CD1c-positive myeloid dendritic cell (primary cell): ENCODE measurements around the gene IPPK.

ENCODE experiments used
- DNase-seq: peaks from one replicate; pipeline ENCODE4 v3.0.0-alpha.2; 2016; ENCODE audit errors: extremely low spot score

IPPK gene

GRCh38 chr9:92669890-92670708 is at the start of gene IPPK:
IPPK (minus strand) TSS chr9:92670131; CDS start chr9:92669988, 143 bp downstream.
- DNase-seq: peak; percentile 99

- DNase-seq: no peak
Observed at GRCh38 chr9:92719028-92719647, 49.2 kb upstream of the IPPK start.

- no peak for DNase-seq
Observed at GRCh38 chr9:92718086-92719001, 48.4 kb upstream of the IPPK start.

GRCh38 chr9:92717201-92718085 is 47.5 kb upstream of the IPPK start:
- DNase-seq: no peak

- peak; percentile 68 for DNase-seq
Observed at GRCh38 chr9:92716557-92716956, 46.6 kb upstream of the IPPK start.

GRCh38 chr9:92715488-92716231 is 45.7 kb upstream of the IPPK start:
- no peak for DNase-seq

- no peak for DNase-seq
Observed at GRCh38 chr9:92714787-92715487, 45.0 kb upstream of the IPPK start.

GRCh38 chr9:92714016-92714415 is 44.1 kb upstream of the IPPK start:
- DNase-seq: no peak

- no peak for DNase-seq
Observed at GRCh38 chr9:92713528-92713927, 43.6 kb upstream of the IPPK start.

GRCh38 chr9:92712767-92713166 is 42.8 kb upstream of the IPPK start:
- DNase-seq: no peak

- DNase-seq: peak; percentile 20
Observed at GRCh38 chr9:92711844-92712243, 41.9 kb upstream of the IPPK start.

GRCh38 chr9:92711146-92711545 is 41.2 kb upstream of the IPPK start:
- DNase-seq: no peak

GRCh38 chr9:92710368-92710767 is 40.4 kb upstream of the IPPK start:
- no peak for DNase-seq

- DNase-seq: no peak
Observed at GRCh38 chr9:92709954-92710353, 40.0 kb upstream of the IPPK start.

- DNase-seq: no peak
Observed at GRCh38 chr9:92709240-92709639, 39.3 kb upstream of the IPPK start.

GRCh38 chr9:92707530-92707929 is 37.6 kb upstream of the IPPK start:
- no peak for DNase-seq

GRCh38 chr9:92706218-92706940 is 36.4 kb upstream of the IPPK start:
- DNase-seq: peak; percentile 20

- DNase-seq: no peak
Observed at GRCh38 chr9:92704528-92704927, 34.6 kb upstream of the IPPK start.

- DNase-seq: no peak
Observed at GRCh38 chr9:92696619-92697018, 26.7 kb upstream of the IPPK start.
